ENCODE measurements around the gene AKAP12.
A peak's percentile ranks its signal among the peaks of the same experiment; 100 is the strongest.
"Not testable (repeated sequence)": the region's sequence is repeated elsewhere in the genome, so short reads cannot be mapped to it uniquely, and the experiment has no call there.

Gene AKAP12

GRCh38 chr6:151379933-151380847 lies 140.4 kb downstream of the AKAP12 start:
- Histone ChIP-seq H2AK5ac (ENCODE audit: low read length, severe bottlenecking) (no peak overlapping the region), H3K79me1 (replicated peaks; ENCODE audit: low read length, poor library complexity, severe bottlenecking) (peaks cover 30% of the 10 kb centered on the region), H3K27me3 (ENCODE audit: control insufficient read depth in 1 of 2, insufficient read depth in 1 of 2, low read length in 2 of 2) (no peaks in the 10 kb centered on the region), H3K36me3 (ENCODE audit: control insufficient read depth in 1 of 2, insufficient read depth in 2 of 2, low read depth in 1 of 2, low read length in 2 of 2) (peaks cover 0 to 3% of the 10 kb centered on the region in 2 experiments), H2BK5ac (ENCODE audit: low read depth, low read length, poor library complexity, severe bottlenecking) (no peak overlapping the region), H4K8ac (ENCODE audit: low read length) (peak overlapping the region; percentile 68), H3K23ac (ENCODE audit: low read length in 2 of 2) (no peak overlapping the region), H2AFZ (ENCODE audit: low read depth, low read length) (no peak overlapping the region), H3K4me1 (ENCODE audit: control insufficient read depth, insufficient read depth, low read depth, low read length) (peaks cover 1% of the 10 kb centered on the region), H3K14ac (ENCODE audit: low read length in 2 of 2) (no peak overlapping the region), H4K91ac (ENCODE audit: low read length) (peak overlapping the region; percentile 72), H3K4me2 (ENCODE audit: low read length, poor library complexity, severe bottlenecking) (no peak overlapping the region), H2BK120ac (ENCODE audit: low read depth, low read length) (no peak overlapping the region), H3K4me3 (ENCODE audit: insufficient read depth in 1 of 2, low read depth in 1 of 2, low read length in 2 of 2) (peak overlapping the region in 1 of 2 experiments; percentile 53), H2BK12ac (ENCODE audit: low read length in 2 of 2) (no peak overlapping the region), H2BK15ac (ENCODE audit: low read depth, poor library complexity, severe bottlenecking) (no peak overlapping the region), H3K27ac (ENCODE audit: low read length, poor library complexity, severe bottlenecking) (no peak overlapping the region), H3K9ac (ENCODE audit: low read length) (peak overlapping the region; percentile 67), H3K18ac (ENCODE audit: low read depth in 1 of 2, low read length in 2 of 2) (peak overlapping the region in 1 of 2 experiments; percentile 0), H3K9me3 (ENCODE audit: control insufficient read depth, low read length) (no peaks in the 10 kb centered on the region), H3K4ac (ENCODE audit: low read depth in 1 of 2, low read length in 2 of 2) (peak overlapping the region in 1 of 2 experiments; percentile 46)
- 94% methylated on average over 11 of the region's 14 CpGs for WGBS
- DNase-seq, result peak; percentile 25

GRCh38 chr6:151380848-151381205 lies 141.1 kb downstream of the AKAP12 start:
- Histone ChIP-seq H3K27ac (ENCODE audit: low read length, poor library complexity, severe bottlenecking) (no peak overlapping the region), H2BK120ac (ENCODE audit: low read depth, low read length) (no peak overlapping the region), H2AK5ac (ENCODE audit: low read length, severe bottlenecking) (no peak overlapping the region), H3K27me3 (ENCODE audit: control insufficient read depth in 1 of 2, insufficient read depth in 1 of 2, low read length in 2 of 2) (no peaks in the 10 kb centered on the region), H4K91ac (ENCODE audit: low read length) (no peak overlapping the region), H3K23ac (ENCODE audit: low read length in 2 of 2) (no peak overlapping the region), H3K9ac (ENCODE audit: low read length) (peak overlapping the region; percentile 67), H3K4me1 (ENCODE audit: control insufficient read depth, insufficient read depth, low read depth, low read length) (no peaks in the 10 kb centered on the region), H3K9me3 (ENCODE audit: control insufficient read depth, low read length) (no peaks in the 10 kb centered on the region), H2BK15ac (ENCODE audit: low read depth, poor library complexity, severe bottlenecking) (no peak overlapping the region), H3K4me2 (ENCODE audit: low read length, poor library complexity, severe bottlenecking) (no peak overlapping the region), H2BK5ac (ENCODE audit: low read depth, low read length, poor library complexity, severe bottlenecking) (no peak overlapping the region), H3K4me3 (ENCODE audit: insufficient read depth in 1 of 2, low read depth in 1 of 2, low read length in 2 of 2) (peak overlapping the region in 1 of 2 experiments; percentile 53), H3K79me1 (replicated peaks; ENCODE audit: low read length, poor library complexity, severe bottlenecking) (peaks cover 30% of the 10 kb centered on the region), H3K36me3 (ENCODE audit: control insufficient read depth in 1 of 2, insufficient read depth in 2 of 2, low read depth in 1 of 2, low read length in 2 of 2) (peaks cover 0 to 3% of the 10 kb centered on the region in 2 experiments), H3K14ac (ENCODE audit: low read length in 2 of 2) (no peak overlapping the region), H4K8ac (ENCODE audit: low read length) (no peak overlapping the region), H2AFZ (ENCODE audit: low read depth, low read length) (no peak overlapping the region), H2BK12ac (ENCODE audit: low read length in 2 of 2) (no peak overlapping the region), H3K4ac (ENCODE audit: low read depth in 1 of 2, low read length in 2 of 2) (peak overlapping the region in 1 of 2 experiments; percentile 46), H3K18ac (ENCODE audit: low read depth in 1 of 2, low read length in 2 of 2) (no peak overlapping the region)
- DNase-seq, result no peak
- WGBS, result 100% methylated on average over 1 of the region's 1 CpG

DNA sequence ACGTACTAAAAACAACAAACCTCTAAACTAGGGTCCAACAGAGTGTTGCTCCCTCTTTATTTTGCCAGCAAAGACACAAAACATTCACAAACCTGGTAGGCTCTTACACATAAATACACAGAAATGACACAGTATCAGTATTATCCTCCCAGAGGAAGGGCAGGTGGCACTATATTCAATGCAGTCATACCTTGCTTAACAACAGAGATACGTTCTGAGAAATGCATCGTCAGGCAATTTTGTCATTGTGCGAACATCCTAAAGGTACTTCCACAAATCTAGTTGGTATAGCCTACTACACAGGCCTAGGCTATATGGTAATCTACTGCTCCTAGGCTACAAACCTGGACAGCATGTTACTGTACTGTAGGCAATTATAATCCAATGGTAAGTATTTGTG lies 142.0 kb downstream of the AKAP12 start:
- peaks cover 34% of the 10 kb centered on the region for H3K79me1 ChIP-seq (replicated peaks; ENCODE audit: low read length, poor library complexity, severe bottlenecking)
- no peak overlapping the region for H4K8ac ChIP-seq (ENCODE audit: low read length)
- H2BK12ac ChIP-seq (ENCODE audit: low read length in 2 of 2), result no peak overlapping the region
- no peak overlapping the region for H3K4me3 ChIP-seq (ENCODE audit: insufficient read depth in 1 of 2, low read depth in 1 of 2, low read length in 2 of 2)
- H2AK5ac ChIP-seq (ENCODE audit: low read length, severe bottlenecking), result no peak overlapping the region
- H3K23ac ChIP-seq (ENCODE audit: low read length in 2 of 2), result no peak overlapping the region
- no peaks in the 10 kb centered on the region for H3K27me3 ChIP-seq (ENCODE audit: control insufficient read depth in 1 of 2, insufficient read depth in 1 of 2, low read length in 2 of 2)
- no peak overlapping the region for H4K91ac ChIP-seq (ENCODE audit: low read length)
- no peak overlapping the region for H3K14ac ChIP-seq (ENCODE audit: low read length in 2 of 2)
- no peak overlapping the region for H2BK15ac ChIP-seq (ENCODE audit: low read depth, poor library complexity, severe bottlenecking)
- peak overlapping the region in 1 of 2 experiments; percentile 12 for H3K18ac ChIP-seq (ENCODE audit: low read depth in 1 of 2, low read length in 2 of 2)
- no peaks in the 10 kb centered on the region for H3K9me3 ChIP-seq (ENCODE audit: control insufficient read depth, low read length)
- H2BK5ac ChIP-seq (ENCODE audit: low read depth, low read length, poor library complexity, severe bottlenecking), result no peak overlapping the region
- no peak overlapping the region for H3K27ac ChIP-seq (ENCODE audit: low read length, poor library complexity, severe bottlenecking)
- no peak overlapping the region for H3K4me2 ChIP-seq (ENCODE audit: low read length, poor library complexity, severe bottlenecking)
- no peak for DNase-seq
- 94% methylated on average over 4 of the region's 4 CpGs for WGBS
- H2AFZ ChIP-seq (ENCODE audit: low read depth, low read length), result no peak overlapping the region
- no peak overlapping the region for H3K9ac ChIP-seq (ENCODE audit: low read length)
- H2BK120ac ChIP-seq (ENCODE audit: low read depth, low read length), result no peak overlapping the region
- H3K4ac ChIP-seq (ENCODE audit: low read depth in 1 of 2, low read length in 2 of 2), result no peak overlapping the region
- peaks cover 2 to 3% of the 10 kb centered on the region in 2 experiments for H3K36me3 ChIP-seq (ENCODE audit: control insufficient read depth in 1 of 2, insufficient read depth in 2 of 2, low read depth in 1 of 2, low read length in 2 of 2)
- peaks cover 2% of the 10 kb centered on the region for H3K4me1 ChIP-seq (ENCODE audit: control insufficient read depth, insufficient read depth, low read depth, low read length)

GRCh38 chr6:151382631-151383030 lies 142.9 kb downstream of the AKAP12 start:
- not testable (repeated sequence) for H3K9ac ChIP-seq (ENCODE audit: low read length); H3K27ac ChIP-seq (ENCODE audit: low read length, poor library complexity, severe bottlenecking); H3K36me3 ChIP-seq (ENCODE audit: control insufficient read depth in 1 of 2, insufficient read depth in 2 of 2, low read depth in 1 of 2, low read length in 2 of 2); H4K8ac ChIP-seq (ENCODE audit: low read length); H3K4me1 ChIP-seq (ENCODE audit: control insufficient read depth, insufficient read depth, low read depth, low read length); H2BK15ac ChIP-seq (ENCODE audit: low read depth, poor library complexity, severe bottlenecking); H3K4me2 ChIP-seq (ENCODE audit: low read length, poor library complexity, severe bottlenecking); H3K14ac ChIP-seq (ENCODE audit: low read length in 2 of 2); H3K18ac ChIP-seq (ENCODE audit: low read depth in 1 of 2, low read length in 2 of 2); H3K4ac ChIP-seq (ENCODE audit: low read depth in 1 of 2, low read length in 2 of 2); H2BK5ac ChIP-seq (ENCODE audit: low read depth, low read length, poor library complexity, severe bottlenecking); H3K23ac ChIP-seq (ENCODE audit: low read length in 2 of 2); H3K27me3 ChIP-seq (ENCODE audit: control insufficient read depth in 1 of 2, insufficient read depth in 1 of 2, low read length in 2 of 2); H4K91ac ChIP-seq (ENCODE audit: low read length); H3K9me3 ChIP-seq (ENCODE audit: control insufficient read depth, low read length); H3K4me3 ChIP-seq (ENCODE audit: insufficient read depth in 1 of 2, low read depth in 1 of 2, low read length in 2 of 2); H2BK120ac ChIP-seq (ENCODE audit: low read depth, low read length); H2AK5ac ChIP-seq (ENCODE audit: low read length, severe bottlenecking); DNase-seq; H2BK12ac ChIP-seq (ENCODE audit: low read length in 2 of 2); H2AFZ ChIP-seq (ENCODE audit: low read depth, low read length)
- WGBS, result 99% methylated on average over 8 of the region's 9 CpGs
- H3K79me1 ChIP-seq (replicated peaks; ENCODE audit: low read length, poor library complexity, severe bottlenecking), result peaks cover 32% of the 10 kb centered on the region

Measured in mesenchymal stem cell (in vitro differentiated cells and primary cell).